GM12878 (cell line): ENCODE results near the gene NSUN7. TPM values are rescaled to one million over a fixed set of nuclear protein-coding genes. Genes with fewer than 3 reads are reported as not detected.
A peak's percentile ranks its signal among the peaks of the same experiment; 100 is the strongest.

ENCODE experiments used
- CBX5 ChIP-seq: sonication (generic); IDR thresholded peaks from 2 replicates; pipeline ENCODE4 v1.6.1; 2016; ENCODE audit warnings: low read depth, moderate library complexity, mild to moderate bottlenecking, inconsistent platforms
- CREB1 ChIP-seq: IDR thresholded peaks from 2 replicates; pipeline ENCODE4 v1.6.1; 2012; ENCODE audit warnings: low read depth, mild to moderate bottlenecking, inconsistent platforms
- EED ChIP-seq: sonication (generic); IDR thresholded peaks from 2 replicates; pipeline ENCODE4 v1.6.1; 2016; ENCODE audit warnings: antibody characterized with exemption, low read depth
- HDAC2 ChIP-seq: fragments of 200-600 bp; sonication (generic); IDR thresholded peaks from 2 replicates; pipeline ENCODE4 v1.6.1; 2017
- IKZF1 ChIP-seq: fragments of 450-650 bp; conservative IDR thresholded peaks from 2 replicates; pipeline ENCODE4 v1.6.1; 2017; ENCODE audit warnings: antibody characterized with exemption, mild to moderate bottlenecking
- JUNB ChIP-seq: IDR thresholded peaks from 2 replicates; pipeline ENCODE4 v1.6.1; 2016; ENCODE audit warnings: antibody characterized with exemption, mild to moderate bottlenecking
- MYB ChIP-seq: fragments of 150-350 bp; IDR thresholded peaks from 2 replicates; pipeline ENCODE4 v1.6.1; 2014; ENCODE audit warnings: mild to moderate bottlenecking, low read depth, low read length, borderline replicate concordance
- MYC ChIP-seq: IDR thresholded peaks from 2 replicates; pipeline ENCODE4 v1.6.1; 2011; ENCODE audit warnings: mild to moderate bottlenecking, low read length, moderate library complexity, inconsistent platforms; ENCODE audit not compliant: insufficient read depth, insufficient replicate concordance, insufficient read length, severe bottlenecking
- NR2F1 ChIP-seq: fragments of 450-650 bp; conservative IDR thresholded peaks from 2 replicates; pipeline ENCODE4 v1.6.1; 2017; ENCODE audit warnings: mild to moderate bottlenecking
- RELA ChIP-seq: fragments of 450-650 bp; IDR thresholded peaks from 2 replicates; pipeline ENCODE4 v1.8.0; 2014; ENCODE audit warnings: borderline replicate concordance; ENCODE audit not compliant: partially characterized antibody
- RFX5 ChIP-seq: IDR thresholded peaks from 2 replicates; pipeline ENCODE4 v1.6.1; 2011; ENCODE audit warnings: low read depth, low read length, improper control_type of control experiment
- WRNIP1 ChIP-seq: IDR thresholded peaks from 2 replicates; pipeline ENCODE4 v1.6.1; 2011; ENCODE audit warnings: low read depth, low read length, improper control_type of control experiment, borderline replicate concordance
- polyA plus RNA-seq, 11 experiments: library from polyadenylated mRNA; depleted of rRNA in 4 of 11; unstranded in 6 of 11; stranded (reverse) in 5 of 11; fragments of >200 nt; fragmentation: Nextera tagmentation in 4 of 11; fragmentation: Illumina TruSeq in 1 of 11; extraction: Ambion mirVana in 4 of 11; extraction: Trizol in 1 of 11; gene quantifications; 1 replicate in 1 of 11; 2 replicates in 10 of 11; pipeline versions ENCODE4 v1.2.1 to v1.2.3, GENCODE V29; 2011 to 2016; ENCODE audit warnings: inconsistent platforms in 2 of 11, missing spikeins in 2 of 11, low read depth in 1 of 11
- total RNA-seq, 4 experiments: library from RNA; depleted of rRNA in 3 of 4; stranded (reverse); fragments of >200 nt in 3 of 4; fragmentation: Illumina TruSeq in 1 of 4; extraction: Trizol in 1 of 4; gene quantifications; 2 replicates each; pipeline versions ENCODE4 v1.2.1 to v1.2.3, GENCODE V29; 2013 to 2021
- TF ChIP-seq, protein P1 (sequence below): fragments of 450-650 bp; IDR thresholded peaks from 2 replicates; pipeline ENCODE4 v1.6.1; 2017; ENCODE audit warnings: mild to moderate bottlenecking, moderate library complexity
- TF ChIP-seq, protein P2 (sequence below): fragments of 450-650 bp; IDR thresholded peaks from 2 replicates; pipeline ENCODE4 v1.6.1; 2018; ENCODE audit warnings: borderline replicate concordance, mild to moderate bottlenecking; ENCODE audit not compliant: partially characterized antibody
- TF ChIP-seq, protein P3 (sequence below): fragments of 450-650 bp; IDR thresholded peaks from 2 replicates; pipeline ENCODE4 v1.6.1; 2017; ENCODE audit warnings: antibody characterized with exemption, mild to moderate bottlenecking, moderate library complexity
- TF ChIP-seq, protein P4 (sequence below): IDR thresholded peaks from 2 replicates; pipeline ENCODE4 v1.6.1; 2012; ENCODE audit warnings: low read depth, low read length, improper control_type of control experiment
- TF ChIP-seq, protein P5 (sequence below), 3 experiments: IDR thresholded peaks in 2 of 3; conservative IDR thresholded peaks in 1 of 3; 2 replicates each; pipeline ENCODE4 v1.5.1; 2011; ENCODE audit warnings: low read depth in 3 of 3, low read length in 3 of 3, mild to moderate bottlenecking in 3 of 3, control low read depth in 2 of 3, moderate library complexity in 2 of 3, inconsistent platforms in 1 of 3, mixed read lengths in 1 of 3; ENCODE audit not compliant: control insufficient read depth in 2 of 3, insufficient read depth in 1 of 3; ENCODE audit errors: extremely low read depth in 1 of 3

Gene NSUN7
- total and polyA plus RNA-seq, 10 of the 15 experiments (the other 5 are each of a cell fraction or from before 2014, with no cell fraction given): 0.02 to 0.21 (median 0.15) TPM; not detected in 3

DNA sequence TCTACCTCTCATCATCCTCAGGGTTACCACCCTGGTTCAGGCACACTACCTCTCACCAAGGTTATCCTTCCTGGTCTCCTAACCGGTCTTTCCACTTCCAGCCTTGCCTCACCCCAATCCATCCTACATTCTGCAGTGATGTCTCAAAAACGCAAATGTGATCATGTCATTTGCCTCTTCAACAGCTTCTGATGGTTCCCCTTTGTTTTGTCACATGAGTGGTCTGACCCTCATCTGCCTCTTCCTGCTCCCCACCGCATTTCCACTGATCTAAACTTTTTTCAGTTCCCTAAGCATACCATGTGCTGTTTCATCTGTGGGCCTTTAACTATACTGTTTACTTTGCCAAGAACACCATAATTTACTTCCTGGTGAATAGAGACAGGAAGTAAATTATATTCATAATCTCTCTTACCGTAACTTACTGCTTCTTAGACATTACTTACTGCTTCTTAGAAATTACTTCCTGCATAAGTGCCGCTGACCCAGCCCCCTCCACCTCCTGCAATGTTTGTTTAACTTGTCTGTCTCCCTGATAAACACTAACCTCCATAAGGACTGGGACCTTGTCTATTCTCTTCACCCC lies 27.1 kb upstream of the NSUN7 start (continued):
- TF ChIP-seq, protein P1, sequence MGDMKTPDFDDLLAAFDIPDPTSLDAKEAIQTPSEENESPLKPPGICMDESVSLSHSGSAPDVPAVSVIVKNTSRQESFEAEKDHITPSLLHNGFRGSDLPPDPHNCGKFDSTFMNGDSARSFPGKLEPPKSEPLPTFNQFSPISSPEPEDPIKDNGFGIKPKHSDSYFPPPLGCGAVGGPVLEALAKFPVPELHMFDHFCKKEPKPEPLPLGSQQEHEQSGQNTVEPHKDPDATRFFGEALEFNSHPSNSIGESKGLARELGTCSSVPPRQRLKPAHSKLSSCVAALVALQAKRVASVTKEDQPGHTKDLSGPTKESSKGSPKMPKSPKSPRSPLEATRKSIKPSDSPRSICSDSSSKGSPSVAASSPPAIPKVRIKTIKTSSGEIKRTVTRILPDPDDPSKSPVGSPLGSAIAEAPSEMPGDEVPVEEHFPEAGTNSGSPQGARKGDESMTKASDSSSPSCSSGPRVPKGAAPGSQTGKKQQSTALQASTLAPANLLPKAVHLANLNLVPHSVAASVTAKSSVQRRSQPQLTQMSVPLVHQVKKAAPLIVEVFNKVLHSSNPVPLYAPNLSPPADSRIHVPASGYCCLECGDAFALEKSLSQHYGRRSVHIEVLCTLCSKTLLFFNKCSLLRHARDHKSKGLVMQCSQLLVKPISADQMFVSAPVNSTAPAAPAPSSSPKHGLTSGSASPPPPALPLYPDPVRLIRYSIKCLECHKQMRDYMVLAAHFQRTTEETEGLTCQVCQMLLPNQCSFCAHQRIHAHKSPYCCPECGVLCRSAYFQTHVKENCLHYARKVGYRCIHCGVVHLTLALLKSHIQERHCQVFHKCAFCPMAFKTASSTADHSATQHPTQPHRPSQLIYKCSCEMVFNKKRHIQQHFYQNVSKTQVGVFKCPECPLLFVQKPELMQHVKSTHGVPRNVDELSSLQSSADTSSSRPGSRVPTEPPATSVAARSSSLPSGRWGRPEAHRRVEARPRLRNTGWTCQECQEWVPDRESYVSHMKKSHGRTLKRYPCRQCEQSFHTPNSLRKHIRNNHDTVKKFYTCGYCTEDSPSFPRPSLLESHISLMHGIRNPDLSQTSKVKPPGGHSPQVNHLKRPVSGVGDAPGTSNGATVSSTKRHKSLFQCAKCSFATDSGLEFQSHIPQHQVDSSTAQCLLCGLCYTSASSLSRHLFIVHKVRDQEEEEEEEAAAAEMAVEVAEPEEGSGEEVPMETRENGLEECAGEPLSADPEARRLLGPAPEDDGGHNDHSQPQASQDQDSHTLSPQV: no peak
- TF ChIP-seq, protein P2, sequence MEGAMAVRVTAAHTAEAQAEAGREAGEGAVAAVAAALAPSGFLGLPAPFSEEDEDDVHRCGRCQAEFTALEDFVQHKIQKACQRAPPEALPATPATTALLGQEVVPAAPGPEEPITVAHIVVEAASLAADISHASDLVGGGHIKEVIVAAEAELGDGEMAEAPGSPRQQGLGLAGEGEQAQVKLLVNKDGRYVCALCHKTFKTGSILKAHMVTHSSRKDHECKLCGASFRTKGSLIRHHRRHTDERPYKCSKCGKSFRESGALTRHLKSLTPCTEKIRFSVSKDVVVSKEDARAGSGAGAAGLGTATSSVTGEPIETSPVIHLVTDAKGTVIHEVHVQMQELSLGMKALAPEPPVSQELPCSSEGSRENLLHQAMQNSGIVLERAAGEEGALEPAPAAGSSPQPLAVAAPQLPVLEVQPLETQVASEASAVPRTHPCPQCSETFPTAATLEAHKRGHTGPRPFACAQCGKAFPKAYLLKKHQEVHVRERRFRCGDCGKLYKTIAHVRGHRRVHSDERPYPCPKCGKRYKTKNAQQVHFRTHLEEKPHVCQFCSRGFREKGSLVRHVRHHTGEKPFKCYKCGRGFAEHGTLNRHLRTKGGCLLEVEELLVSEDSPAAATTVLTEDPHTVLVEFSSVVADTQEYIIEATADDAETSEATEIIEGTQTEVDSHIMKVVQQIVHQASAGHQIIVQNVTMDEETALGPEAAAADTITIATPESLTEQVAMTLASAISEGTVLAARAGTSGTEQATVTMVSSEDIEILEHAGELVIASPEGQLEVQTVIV: no peak
- TF ChIP-seq NR2F1: no peak
- peak; percentile 18 for TF ChIP-seq RELA
- no peak for TF ChIP-seq MYB
- TF ChIP-seq JUNB: peak; percentile 33
- TF ChIP-seq, protein P3, sequence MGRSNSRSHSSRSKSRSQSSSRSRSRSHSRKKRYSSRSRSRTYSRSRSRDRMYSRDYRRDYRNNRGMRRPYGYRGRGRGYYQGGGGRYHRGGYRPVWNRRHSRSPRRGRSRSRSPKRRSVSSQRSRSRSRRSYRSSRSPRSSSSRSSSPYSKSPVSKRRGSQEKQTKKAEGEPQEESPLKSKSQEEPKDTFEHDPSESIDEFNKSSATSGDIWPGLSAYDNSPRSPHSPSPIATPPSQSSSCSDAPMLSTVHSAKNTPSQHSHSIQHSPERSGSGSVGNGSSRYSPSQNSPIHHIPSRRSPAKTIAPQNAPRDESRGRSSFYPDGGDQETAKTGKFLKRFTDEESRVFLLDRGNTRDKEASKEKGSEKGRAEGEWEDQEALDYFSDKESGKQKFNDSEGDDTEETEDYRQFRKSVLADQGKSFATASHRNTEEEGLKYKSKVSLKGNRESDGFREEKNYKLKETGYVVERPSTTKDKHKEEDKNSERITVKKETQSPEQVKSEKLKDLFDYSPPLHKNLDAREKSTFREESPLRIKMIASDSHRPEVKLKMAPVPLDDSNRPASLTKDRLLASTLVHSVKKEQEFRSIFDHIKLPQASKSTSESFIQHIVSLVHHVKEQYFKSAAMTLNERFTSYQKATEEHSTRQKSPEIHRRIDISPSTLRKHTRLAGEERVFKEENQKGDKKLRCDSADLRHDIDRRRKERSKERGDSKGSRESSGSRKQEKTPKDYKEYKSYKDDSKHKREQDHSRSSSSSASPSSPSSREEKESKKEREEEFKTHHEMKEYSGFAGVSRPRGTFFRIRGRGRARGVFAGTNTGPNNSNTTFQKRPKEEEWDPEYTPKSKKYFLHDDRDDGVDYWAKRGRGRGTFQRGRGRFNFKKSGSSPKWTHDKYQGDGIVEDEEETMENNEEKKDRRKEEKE: no peak
- TF ChIP-seq HDAC2: no peak
- TF ChIP-seq, protein P4, sequence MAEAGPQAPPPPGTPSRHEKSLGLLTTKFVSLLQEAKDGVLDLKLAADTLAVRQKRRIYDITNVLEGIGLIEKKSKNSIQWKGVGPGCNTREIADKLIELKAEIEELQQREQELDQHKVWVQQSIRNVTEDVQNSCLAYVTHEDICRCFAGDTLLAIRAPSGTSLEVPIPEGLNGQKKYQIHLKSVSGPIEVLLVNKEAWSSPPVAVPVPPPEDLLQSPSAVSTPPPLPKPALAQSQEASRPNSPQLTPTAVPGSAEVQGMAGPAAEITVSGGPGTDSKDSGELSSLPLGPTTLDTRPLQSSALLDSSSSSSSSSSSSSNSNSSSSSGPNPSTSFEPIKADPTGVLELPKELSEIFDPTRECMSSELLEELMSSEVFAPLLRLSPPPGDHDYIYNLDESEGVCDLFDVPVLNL: no peak
- no peak for TF ChIP-seq MYC
- 0 out of 2 replicates have a peak, but pooled peaks have one; percentile 49 for TF ChIP-seq CREB1
- no peak for TF ChIP-seq CBX5
- TF ChIP-seq, protein P5, sequence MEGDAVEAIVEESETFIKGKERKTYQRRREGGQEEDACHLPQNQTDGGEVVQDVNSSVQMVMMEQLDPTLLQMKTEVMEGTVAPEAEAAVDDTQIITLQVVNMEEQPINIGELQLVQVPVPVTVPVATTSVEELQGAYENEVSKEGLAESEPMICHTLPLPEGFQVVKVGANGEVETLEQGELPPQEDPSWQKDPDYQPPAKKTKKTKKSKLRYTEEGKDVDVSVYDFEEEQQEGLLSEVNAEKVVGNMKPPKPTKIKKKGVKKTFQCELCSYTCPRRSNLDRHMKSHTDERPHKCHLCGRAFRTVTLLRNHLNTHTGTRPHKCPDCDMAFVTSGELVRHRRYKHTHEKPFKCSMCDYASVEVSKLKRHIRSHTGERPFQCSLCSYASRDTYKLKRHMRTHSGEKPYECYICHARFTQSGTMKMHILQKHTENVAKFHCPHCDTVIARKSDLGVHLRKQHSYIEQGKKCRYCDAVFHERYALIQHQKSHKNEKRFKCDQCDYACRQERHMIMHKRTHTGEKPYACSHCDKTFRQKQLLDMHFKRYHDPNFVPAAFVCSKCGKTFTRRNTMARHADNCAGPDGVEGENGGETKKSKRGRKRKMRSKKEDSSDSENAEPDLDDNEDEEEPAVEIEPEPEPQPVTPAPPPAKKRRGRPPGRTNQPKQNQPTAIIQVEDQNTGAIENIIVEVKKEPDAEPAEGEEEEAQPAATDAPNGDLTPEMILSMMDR (IDR thresholded peaks at IDR 0.05 in 2 of 3, conservative IDR thresholded peaks at IDR 0.05 in 1 of 3; ENCODE audit: control insufficient read depth in 2 of 3, extremely low read depth in 1 of 3, insufficient read depth in 1 of 3, low read depth in 3 of 3, low read length in 3 of 3): no peak
- TF ChIP-seq RFX5: no peak
- TF ChIP-seq WRNIP1: no peak
- peak; percentile 56; the same call in 1 of the 2 replicates for TF ChIP-seq IKZF1
- TF ChIP-seq EED: 0 out of 2 replicates have a peak, but pooled peaks have one; percentile 10
